NCI-H510A (cell line): ENCODE measurements around the gene RTN1.

Source experiments
- DNase-seq: peaks from one replicate; lab custom pipeline; 2025; lab: John Stamatoyannopoulos, UW

Gene RTN1

GRCh38 chr14:59629444-59630287, 240.9 kb downstream of the RTN1 start:
- DNase-seq = no peak

DNA sequence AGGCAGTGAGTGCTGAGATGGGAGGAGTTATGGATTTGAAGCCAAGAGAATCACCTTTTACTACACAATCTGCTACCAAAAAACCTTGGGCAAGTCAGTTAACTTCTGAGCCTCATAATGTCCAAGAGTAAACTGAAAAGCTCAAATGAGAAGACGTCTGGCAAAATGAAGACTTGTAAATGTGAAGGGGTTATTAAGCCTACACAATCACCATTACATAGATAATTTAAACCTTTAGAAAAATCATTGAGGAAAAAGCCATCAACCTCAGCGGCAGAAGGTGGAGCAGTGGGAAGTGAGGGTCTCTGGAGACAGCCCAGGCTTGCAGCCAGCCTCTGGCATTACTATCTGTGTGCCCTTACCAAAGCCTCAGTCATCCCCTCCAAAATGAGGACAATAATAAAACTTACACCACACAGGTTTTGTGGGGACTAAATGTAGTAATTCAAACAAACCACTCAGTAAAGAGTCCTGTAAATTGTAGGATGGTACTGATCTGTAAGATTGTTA, 243.5 kb downstream of the RTN1 start:
- no peak for DNase-seq

- DNase-seq = no peak
Measured at GRCh38 chr14:59622631-59623030, 247.9 kb downstream of the RTN1 start.

GRCh38 chr14:59619061-59619460, 251.5 kb downstream of the RTN1 start:
- DNase-seq = no peak

DNA sequence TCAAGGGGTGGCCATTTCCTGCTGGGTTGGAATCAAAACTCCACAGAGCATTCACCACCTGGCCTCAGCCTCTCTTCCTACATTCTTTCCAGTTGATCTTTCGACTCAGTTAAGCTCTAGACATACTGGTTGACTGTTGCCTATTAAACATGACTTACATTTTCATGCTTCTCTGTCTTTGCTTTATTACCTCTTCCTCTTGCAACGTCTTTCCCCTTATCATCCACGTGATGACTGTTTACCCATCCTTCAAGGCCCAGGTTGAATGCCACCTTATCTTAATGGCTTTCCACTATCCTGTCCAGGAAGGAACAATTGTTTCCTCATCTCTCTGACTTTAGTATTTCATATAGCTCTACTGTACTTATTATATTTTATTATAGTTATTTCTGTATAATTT, 269.5 kb downstream of the RTN1 start:
- no peak for DNase-seq

DNA sequence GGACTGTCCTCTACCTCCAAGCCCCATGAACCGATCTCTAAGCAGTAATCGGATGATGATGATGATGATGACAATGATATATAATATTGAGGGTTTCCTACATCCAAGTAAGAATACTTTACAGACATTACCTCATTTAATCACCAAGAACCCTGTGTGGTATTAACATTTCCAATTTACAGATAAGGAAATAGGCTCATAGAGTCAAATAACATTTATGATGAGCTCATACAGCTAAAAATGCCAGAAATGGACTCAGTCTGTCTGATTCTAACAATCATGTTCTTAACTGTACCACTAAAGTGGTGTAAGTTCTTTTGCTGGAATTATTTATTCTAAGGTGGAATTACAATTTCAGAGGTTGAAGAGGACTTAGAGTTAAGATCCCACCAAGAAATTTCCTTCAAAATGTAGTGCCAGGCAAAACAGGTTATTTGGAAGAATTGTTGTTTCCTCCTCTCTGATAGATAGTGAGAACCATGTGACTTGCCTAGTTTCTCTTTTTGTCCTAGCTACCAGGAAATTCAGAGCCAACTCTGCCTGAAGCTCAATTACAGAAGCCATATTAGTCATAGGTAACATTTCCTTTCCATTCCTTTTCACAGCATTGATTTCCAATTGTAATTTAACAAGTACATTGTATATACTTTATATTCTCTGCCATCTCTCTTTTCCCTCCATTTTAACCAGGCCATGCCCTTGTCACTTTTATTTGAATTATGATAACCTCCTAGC, 270.2 kb downstream of the RTN1 start:
- no peak for DNase-seq

- no peak for DNase-seq
Measured at GRCh38 chr14:59595071-59595470, 275.5 kb downstream of the RTN1 start.

GRCh38 chr14:59591641-59592370, 278.8 kb downstream of the RTN1 start:
- no peak for DNase-seq

DNA sequence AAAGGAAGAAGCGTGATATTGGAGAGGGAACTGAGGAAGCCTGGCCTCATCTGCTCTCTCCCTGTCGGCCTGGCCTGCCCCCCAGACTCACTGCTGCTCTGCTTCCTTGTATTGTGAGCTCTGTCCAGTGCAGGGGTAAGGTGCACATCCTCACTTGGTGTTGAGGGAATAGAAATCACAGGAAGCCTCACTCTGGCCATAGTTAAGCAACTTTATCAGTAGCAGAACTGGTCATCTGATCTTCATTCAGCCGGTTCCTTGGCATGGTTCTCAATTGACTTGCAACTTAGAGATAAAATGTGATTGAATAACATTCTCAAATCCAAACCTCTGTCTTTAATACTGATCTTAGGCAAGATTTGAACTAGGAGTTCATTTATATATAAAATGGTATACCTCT, 282.5 kb downstream of the RTN1 start:
- DNase-seq = no peak

DNA sequence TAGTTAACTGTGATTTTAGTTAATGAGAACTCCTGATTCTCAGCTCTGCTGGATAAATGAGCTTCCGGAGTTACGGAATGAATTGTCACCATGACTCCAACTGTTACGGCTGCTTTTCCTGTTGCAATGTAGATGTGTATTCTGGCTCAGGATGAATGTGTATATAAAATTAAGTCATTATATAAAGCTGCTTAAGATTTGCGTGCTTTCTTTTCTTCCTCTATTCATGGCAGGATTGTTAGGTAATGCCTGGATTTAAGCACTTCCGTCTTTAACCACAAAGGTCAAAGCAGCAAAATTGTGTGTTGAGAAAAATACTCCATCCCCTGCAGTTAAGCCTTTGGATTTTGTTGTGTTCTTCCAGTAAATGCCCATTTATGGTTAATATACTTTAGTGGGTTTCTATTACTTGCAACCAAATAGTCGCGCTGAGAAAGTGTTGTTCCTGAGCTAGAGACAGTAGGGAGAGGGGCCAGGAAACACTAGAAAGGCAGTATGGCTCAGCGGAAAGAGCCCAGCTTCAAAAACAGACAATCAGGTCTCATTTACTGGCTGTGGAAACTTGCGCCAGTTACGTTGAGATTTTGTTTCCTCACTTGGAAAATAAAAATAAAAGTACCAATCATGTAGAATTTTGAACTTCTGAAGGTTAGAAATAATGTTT, 284.6 kb downstream of the RTN1 start:
- DNase-seq = no peak

DNA sequence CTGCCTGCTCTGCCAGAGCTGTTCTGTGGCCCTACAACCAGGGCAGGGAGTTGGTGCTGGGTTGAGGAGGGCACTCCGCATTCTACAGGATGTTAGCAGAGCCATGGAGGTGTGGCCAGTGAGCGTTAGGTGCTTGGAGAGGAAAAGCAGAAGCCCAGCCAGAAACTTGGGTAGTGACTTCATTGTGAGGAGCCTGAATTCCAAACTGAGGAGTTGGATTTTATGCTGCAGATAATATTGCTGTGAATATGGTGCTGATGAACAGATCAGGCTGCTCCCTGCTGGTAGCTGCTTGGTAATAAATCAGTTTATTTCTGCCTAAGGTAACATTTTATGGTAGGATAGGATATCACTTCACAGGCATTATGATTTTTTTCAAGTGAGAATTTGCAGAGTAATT, 286.8 kb downstream of the RTN1 start:
- DNase-seq = no peak

DNA sequence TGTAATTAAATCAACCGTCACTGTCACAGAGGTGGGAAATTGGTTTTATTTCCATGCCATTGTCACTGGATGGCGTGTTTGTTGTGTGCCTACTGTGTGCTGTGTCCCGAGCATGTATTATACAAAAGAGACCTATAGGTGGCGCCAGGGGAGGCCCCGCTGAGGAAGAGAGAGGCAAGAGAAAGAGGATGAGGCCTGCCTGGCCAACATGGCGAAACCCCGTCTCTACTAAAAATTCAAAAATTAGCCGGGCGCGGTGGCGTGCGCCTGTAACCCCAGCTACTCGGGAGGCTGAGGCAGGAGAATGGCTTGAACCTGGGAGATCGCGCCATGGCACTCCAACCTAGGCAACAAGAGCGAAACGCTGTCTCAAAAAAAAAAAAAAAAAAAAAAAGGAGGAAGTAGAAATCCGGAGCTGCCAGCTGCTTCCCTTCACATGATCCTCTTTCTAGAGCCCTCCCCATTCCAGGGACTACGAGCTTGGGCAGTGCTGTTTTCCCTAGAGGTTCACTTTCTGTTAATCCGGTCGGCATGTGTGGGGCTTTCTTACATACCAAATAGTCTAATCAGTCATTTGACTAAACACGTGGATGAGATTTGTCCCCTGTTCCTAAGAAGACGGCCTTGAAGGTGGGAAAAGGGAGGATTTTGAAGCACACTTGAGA, 287.6 kb downstream of the RTN1 start:
- DNase-seq = no peak

DNA sequence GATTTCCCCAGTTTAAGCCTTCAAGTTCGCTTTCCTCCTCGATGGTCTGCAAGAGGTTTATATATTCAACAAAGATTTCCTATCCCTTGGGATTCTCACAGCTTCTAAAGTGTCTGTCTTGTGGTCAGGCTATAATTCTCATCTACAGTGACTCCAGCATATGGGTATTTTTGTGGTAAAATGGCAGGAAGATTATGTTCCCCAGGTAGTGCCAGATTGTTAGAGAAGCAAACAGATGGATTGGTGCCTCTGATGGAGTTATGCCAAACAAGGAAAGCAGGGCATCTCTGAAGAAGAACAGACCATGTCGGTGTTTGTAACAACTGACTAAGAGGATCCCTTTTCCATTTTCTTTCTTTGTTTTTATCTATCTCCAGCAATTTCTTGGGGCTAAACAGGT, 288.4 kb downstream of the RTN1 start:
- DNase-seq = no peak

- DNase-seq = no peak
Measured at GRCh38 chr14:59580911-59581310, 289.7 kb downstream of the RTN1 start.

- peak; percentile 93 for DNase-seq
Measured at GRCh38 chr14:59576332-59577294, 294.0 kb downstream of the RTN1 start, which contains the start of gene CCDC175. Gene CCDC175, minus strand, starts transcription at chr14:59576812. Its CDS starts 37 bp downstream, at chr14:59576775.

DNA sequence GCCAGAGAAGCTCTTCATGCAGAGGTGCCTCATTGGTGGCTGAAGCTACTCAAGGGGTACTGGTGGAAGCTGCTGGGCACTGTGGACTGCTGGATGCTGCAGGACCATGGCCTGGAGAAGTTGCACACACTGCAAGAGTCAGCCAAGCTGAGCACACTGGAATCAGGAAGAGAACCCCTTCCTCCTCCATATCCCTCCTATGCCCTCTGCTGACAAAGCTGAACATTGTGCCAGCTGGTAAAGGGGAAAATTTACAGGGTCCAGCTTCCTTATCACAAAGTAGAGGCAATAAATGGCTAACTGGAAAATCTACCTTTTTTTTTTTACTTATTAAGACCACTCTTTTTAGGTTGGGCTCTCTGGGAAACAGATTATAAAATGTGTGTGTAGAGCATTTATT, 300.5 kb downstream of the RTN1 start:
- no peak for DNase-seq

GRCh38 chr14:59566725-59567124, 303.9 kb downstream of the RTN1 start:
- no peak for DNase-seq

DNA sequence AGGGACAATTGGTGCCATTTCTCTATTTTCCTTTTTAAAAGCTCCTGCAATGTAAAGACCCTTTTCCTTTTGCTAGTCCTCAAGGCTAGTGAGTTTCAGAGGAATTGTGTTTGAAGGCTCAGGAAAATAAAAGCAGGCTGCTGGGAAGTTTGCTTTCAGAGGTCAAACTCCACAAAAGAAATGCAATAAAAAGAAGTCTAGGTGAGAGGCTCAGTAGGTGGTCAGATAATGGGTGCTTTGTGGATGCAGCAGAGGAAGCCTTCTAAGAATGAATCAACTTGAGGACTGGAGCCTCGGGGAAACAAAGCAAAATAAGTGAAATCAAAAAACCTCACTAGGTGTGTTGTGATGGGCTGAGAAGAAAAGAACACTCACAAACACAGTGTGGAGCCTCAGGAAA, 304.3 kb downstream of the RTN1 start:
- no peak for DNase-seq

GRCh38 chr14:59565087-59565486, 305.5 kb downstream of the RTN1 start:
- no peak for DNase-seq

- DNase-seq = no peak
Measured at GRCh38 chr14:59564366-59564765, 306.2 kb downstream of the RTN1 start.
